ENCODE results near the gene CCDC24. TPM values are rescaled to one million over a fixed set of nuclear protein-coding genes. Genes with fewer than 3 reads are reported as not detected.

CCDC24 gene
- total RNA-seq, 1 donor from 2014 or later = 4.2 TPM

- Histone ChIP-seq H4K20me1 (ENCODE audit: insufficient read depth, low read length) (peaks cover 45% of the 10 kb centered on the region), H3K27me3 (ENCODE audit: insufficient read depth, low read length) (no peaks in the 10 kb centered on the region), H3K9ac (ENCODE audit: low read length) (peak overlapping the region; percentile 90), H3K4me3 (ENCODE audit: insufficient read depth, low read depth, low read length) (peak overlapping the region; percentile 80), H2AFZ (ENCODE audit: low read depth, low read length) (no peak overlapping the region), H3K4me2 (ENCODE audit: low read length) (peak overlapping the region; percentile 97), H3K27ac (ENCODE audit: low read depth, low read length) (peak overlapping the region; percentile 79), H3K9me3 (ENCODE audit: insufficient read depth, low read depth, low read length) (no peaks in the 10 kb centered on the region), H3K79me2 (ENCODE audit: insufficient read depth, low read length) (peaks cover 63% of the 10 kb centered on the region), H3K4me1 (ENCODE audit: insufficient read depth, low read length) (peaks cover 45% of the 10 kb centered on the region), H3K36me3 (ENCODE audit: insufficient read depth, low read length) (peaks cover 22% of the 10 kb centered on the region)
- Mint-ChIP-seq H3K36me3 (ENCODE audit: low read depth, unreplicated experiment) (peaks cover 19% of the 10 kb centered on the region), H3K9me3 (ENCODE audit: unreplicated experiment) (no peaks in the 10 kb centered on the region), H3K4me3 (ENCODE audit: unreplicated experiment) (peak overlapping the region; percentile 88), H3K4me1 (ENCODE audit: low read depth, unreplicated experiment) (peaks cover 34% of the 10 kb centered on the region), H3K27me3 (ENCODE audit: low read depth, unreplicated experiment) (no peaks in the 10 kb centered on the region), H3K27ac (ENCODE audit: unreplicated experiment) (peak overlapping the region; percentile 81)
- TF ChIP-seq, protein P1, sequence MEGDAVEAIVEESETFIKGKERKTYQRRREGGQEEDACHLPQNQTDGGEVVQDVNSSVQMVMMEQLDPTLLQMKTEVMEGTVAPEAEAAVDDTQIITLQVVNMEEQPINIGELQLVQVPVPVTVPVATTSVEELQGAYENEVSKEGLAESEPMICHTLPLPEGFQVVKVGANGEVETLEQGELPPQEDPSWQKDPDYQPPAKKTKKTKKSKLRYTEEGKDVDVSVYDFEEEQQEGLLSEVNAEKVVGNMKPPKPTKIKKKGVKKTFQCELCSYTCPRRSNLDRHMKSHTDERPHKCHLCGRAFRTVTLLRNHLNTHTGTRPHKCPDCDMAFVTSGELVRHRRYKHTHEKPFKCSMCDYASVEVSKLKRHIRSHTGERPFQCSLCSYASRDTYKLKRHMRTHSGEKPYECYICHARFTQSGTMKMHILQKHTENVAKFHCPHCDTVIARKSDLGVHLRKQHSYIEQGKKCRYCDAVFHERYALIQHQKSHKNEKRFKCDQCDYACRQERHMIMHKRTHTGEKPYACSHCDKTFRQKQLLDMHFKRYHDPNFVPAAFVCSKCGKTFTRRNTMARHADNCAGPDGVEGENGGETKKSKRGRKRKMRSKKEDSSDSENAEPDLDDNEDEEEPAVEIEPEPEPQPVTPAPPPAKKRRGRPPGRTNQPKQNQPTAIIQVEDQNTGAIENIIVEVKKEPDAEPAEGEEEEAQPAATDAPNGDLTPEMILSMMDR (IDR thresholded peaks at IDR 0.05; ENCODE audit: insufficient read depth, low read depth, low read length) = no peak
- TF ChIP-seq EZH2 (IDR thresholded peaks at IDR 0.05; ENCODE audit: insufficient read depth, low read length) = no peak
- DNase-seq (ENCODE audit: low read depth) (no peak), FAIRE-seq (no peak)
These were observed 15.4 kb upstream of the CCDC24 start for GRCh38 chr1:43976045-43976444.

DNA sequence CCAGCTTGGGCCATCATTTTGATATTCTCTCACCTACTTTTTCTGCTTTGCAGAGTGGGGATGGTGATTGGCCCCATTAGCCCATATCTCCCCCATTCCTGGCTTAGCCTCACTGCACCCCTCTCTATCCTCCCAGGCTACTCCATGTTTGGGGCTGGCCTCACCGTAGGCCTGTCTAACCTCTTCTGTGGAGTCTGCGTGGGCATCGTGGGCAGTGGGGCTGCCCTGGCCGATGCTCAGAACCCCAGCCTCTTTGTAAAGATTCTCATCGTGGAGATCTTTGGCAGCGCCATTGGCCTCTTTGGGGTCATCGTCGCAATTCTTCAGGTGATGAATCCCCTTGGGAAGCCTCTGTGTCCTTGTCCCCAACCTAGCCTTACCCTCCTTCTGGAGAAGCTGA, 14.5 kb upstream of the CCDC24 start:
- Mint-ChIP-seq H3K4me1 (ENCODE audit: low read depth, unreplicated experiment) (peaks cover 34% of the 10 kb centered on the region), H3K27ac (ENCODE audit: unreplicated experiment) (peak overlapping the region; percentile 76), H3K36me3 (ENCODE audit: low read depth, unreplicated experiment) (peaks cover 21% of the 10 kb centered on the region), H3K27me3 (ENCODE audit: low read depth, unreplicated experiment) (no peaks in the 10 kb centered on the region), H3K9me3 (ENCODE audit: unreplicated experiment) (no peaks in the 10 kb centered on the region), H3K4me3 (ENCODE audit: unreplicated experiment) (peak overlapping the region; percentile 88)
- Histone ChIP-seq H3K9me3 (ENCODE audit: insufficient read depth, low read depth, low read length) (no peaks in the 10 kb centered on the region), H3K4me2 (ENCODE audit: low read length) (peak overlapping the region; percentile 97), H3K4me1 (ENCODE audit: insufficient read depth, low read length) (peaks cover 45% of the 10 kb centered on the region), H2AFZ (ENCODE audit: low read depth, low read length) (no peak overlapping the region), H3K36me3 (ENCODE audit: insufficient read depth, low read length) (peaks cover 24% of the 10 kb centered on the region), H3K9ac (ENCODE audit: low read length) (no peak overlapping the region), H3K79me2 (ENCODE audit: insufficient read depth, low read length) (peaks cover 65% of the 10 kb centered on the region), H3K4me3 (ENCODE audit: insufficient read depth, low read depth, low read length) (no peak overlapping the region), H3K27me3 (ENCODE audit: insufficient read depth, low read length) (no peaks in the 10 kb centered on the region), H4K20me1 (ENCODE audit: insufficient read depth, low read length) (peaks cover 49% of the 10 kb centered on the region), H3K27ac (ENCODE audit: low read depth, low read length) (no peak overlapping the region)
- TF ChIP-seq, protein P1 (IDR thresholded peaks at IDR 0.05; ENCODE audit: insufficient read depth, low read depth, low read length) = no peak
- TF ChIP-seq EZH2 (IDR thresholded peaks at IDR 0.05; ENCODE audit: insufficient read depth, low read length) = no peak
- no peak for DNase-seq (ENCODE audit: low read depth)
- FAIRE-seq = no peak

- TF ChIP-seq EZH2 (IDR thresholded peaks at IDR 0.05; ENCODE audit: insufficient read depth, low read length) = no peak
- TF ChIP-seq, protein P1 (IDR thresholded peaks at IDR 0.05; ENCODE audit: insufficient read depth, low read depth, low read length) = no peak
- H3K4me1 Mint-ChIP-seq (ENCODE audit: low read depth, unreplicated experiment) = peaks cover 36% of the 10 kb centered on the region
- Histone ChIP-seq H3K27me3 (ENCODE audit: insufficient read depth, low read length) (no peaks in the 10 kb centered on the region), H4K20me1 (ENCODE audit: insufficient read depth, low read length) (peaks cover 56% of the 10 kb centered on the region), H3K4me3 (ENCODE audit: insufficient read depth, low read depth, low read length) (no peak overlapping the region), H3K4me2 (ENCODE audit: low read length) (peak overlapping the region; percentile 97), H2AFZ (ENCODE audit: low read depth, low read length) (no peak overlapping the region), H3K79me2 (ENCODE audit: insufficient read depth, low read length) (peaks cover 72% of the 10 kb centered on the region), H3K36me3 (ENCODE audit: insufficient read depth, low read length) (peaks cover 24% of the 10 kb centered on the region), H3K27ac (ENCODE audit: low read depth, low read length) (no peak overlapping the region), H3K9me3 (ENCODE audit: insufficient read depth, low read depth, low read length) (no peaks in the 10 kb centered on the region), H3K9ac (ENCODE audit: low read length) (no peak overlapping the region), H3K4me1 (ENCODE audit: insufficient read depth, low read length) (peaks cover 49% of the 10 kb centered on the region)
- no peaks in the 10 kb centered on the region for H3K9me3 Mint-ChIP-seq (ENCODE audit: unreplicated experiment)
- H3K27ac Mint-ChIP-seq (ENCODE audit: unreplicated experiment) = peak overlapping the region; percentile 85
- no peaks in the 10 kb centered on the region for H3K27me3 Mint-ChIP-seq (ENCODE audit: low read depth, unreplicated experiment)
- FAIRE-seq (no peak), DNase-seq (ENCODE audit: low read depth) (no peak)
- peak overlapping the region; percentile 88 for H3K4me3 Mint-ChIP-seq (ENCODE audit: unreplicated experiment)
- H3K36me3 Mint-ChIP-seq (ENCODE audit: low read depth, unreplicated experiment) = peaks cover 22% of the 10 kb centered on the region
These were observed 13.8 kb upstream of the CCDC24 start for GRCh38 chr1:43977376-43978263.
